Activated T-cell treated with anti-CD3 and anti-CD28 coated beads for 48 hours (primary cell): Measurements from ENCODE around the gene MRFAP1L1.
"Not testable (repeated sequence)": the region's sequence is repeated elsewhere in the genome, so short reads cannot be mapped to it uniquely, and the experiment has no call there.

Source experiments
- DNase-seq: peaks from one replicate; pipeline ENCODE4 v3.0.0-alpha.2; 2020; ENCODE audit warnings: low read depth

Gene MRFAP1L1

GRCh38 chr4:6734165-6734786 lies 24.6 kb upstream of the MRFAP1L1 start:
- DNase-seq: no peak

GRCh38 chr4:6733358-6734164 lies 23.9 kb upstream of the MRFAP1L1 start:
- no peak for DNase-seq

- no peak for DNase-seq
Observed at GRCh38 chr4:6732441-6733357, 23.0 kb upstream of the MRFAP1L1 start.

GRCh38 chr4:6731780-6732179 lies 22.1 kb upstream of the MRFAP1L1 start:
- no peak for DNase-seq

GRCh38 chr4:6731318-6731675 lies 21.6 kb upstream of the MRFAP1L1 start:
- no peak for DNase-seq

GRCh38 chr4:6730603-6731317 lies 21.1 kb upstream of the MRFAP1L1 start:
- DNase-seq: no peak

- no peak for DNase-seq
Observed at GRCh38 chr4:6728320-6729029, 18.8 kb upstream of the MRFAP1L1 start.

- DNase-seq: no peak
Observed at GRCh38 chr4:6727943-6728250, 18.2 kb upstream of the MRFAP1L1 start.

GRCh38 chr4:6727081-6727942 lies 17.6 kb upstream of the MRFAP1L1 start:
- no peak for DNase-seq

- not testable (repeated sequence) for DNase-seq
Observed at GRCh38 chr4:6725427-6725961, 15.8 kb upstream of the MRFAP1L1 start.

- no peak for DNase-seq
Observed at GRCh38 chr4:6724421-6725111, 14.9 kb upstream of the MRFAP1L1 start.

GRCh38 chr4:6723851-6724250 lies 14.2 kb upstream of the MRFAP1L1 start:
- no peak for DNase-seq

GRCh38 chr4:6722891-6723290 lies 13.2 kb upstream of the MRFAP1L1 start:
- no peak for DNase-seq

- DNase-seq: no peak
Observed at GRCh38 chr4:6721121-6721520, 11.5 kb upstream of the MRFAP1L1 start.

GRCh38 chr4:6720202-6720699 lies 10.6 kb upstream of the MRFAP1L1 start:
- peak; percentile 78 for DNase-seq

GRCh38 chr4:6719611-6720179 lies 10.0 kb upstream of the MRFAP1L1 start:
- no peak for DNase-seq

- no peak for DNase-seq
Observed at GRCh38 chr4:6718932-6719610, 9.4 kb upstream of the MRFAP1L1 start.

- DNase-seq: no peak
Observed at GRCh38 chr4:6716958-6717655, 7.4 kb upstream of the MRFAP1L1 start.
